Omental fat pad (tissue), 4 donors: ENCODE results near the gene TWNK. TPM values are rescaled to one million over a fixed set of nuclear protein-coding genes. Genes with fewer than 3 reads are reported as not detected.
A peak's percentile ranks its signal among the peaks of the same experiment; 100 is the strongest.

ENCODE experiments used
- ATAC-seq: fragments of 150-250 bp; one replicate; pipeline ENCODE4 v1.9.1; 2016; ENCODE audit warnings: mild to moderate bottlenecking, moderate library complexity; ENCODE audit not compliant: low FRiP score
- DNase-seq: peaks from one replicate; pipeline ENCODE4 v3.0.0-alpha.2; 2019; ENCODE audit warnings: low spot score
- CTCF ChIP-seq, 3 donors: fragments of 450-650 bp; IDR thresholded peaks; one replicate each; pipeline ENCODE4 v1.5.1; 2016 to 2017; ENCODE audit warnings: antibody characterized with exemption in 3 of 3, mild to moderate bottlenecking in 3 of 3, moderate library complexity in 2 of 3
- total RNA-seq, 4 donors: library from RNA; depleted of rRNA; stranded (reverse); fragments of >200 nt; gene quantifications; one replicate each; pipeline ENCODE4 v1.1.0, GENCODE V29; 2016

The TWNK gene
- total RNA-seq, 4 donors from 2014 or later, result 4.6 to 20.8 (median 6.9) TPM

- no peak for DNase-seq
- no peak for ATAC-seq
- no peak for TF ChIP-seq CTCF (IDR thresholded peaks at IDR 0.05)
Measured at GRCh38 chr10:101000127-101000914, 13.0 kb downstream of the TWNK start.

DNA sequence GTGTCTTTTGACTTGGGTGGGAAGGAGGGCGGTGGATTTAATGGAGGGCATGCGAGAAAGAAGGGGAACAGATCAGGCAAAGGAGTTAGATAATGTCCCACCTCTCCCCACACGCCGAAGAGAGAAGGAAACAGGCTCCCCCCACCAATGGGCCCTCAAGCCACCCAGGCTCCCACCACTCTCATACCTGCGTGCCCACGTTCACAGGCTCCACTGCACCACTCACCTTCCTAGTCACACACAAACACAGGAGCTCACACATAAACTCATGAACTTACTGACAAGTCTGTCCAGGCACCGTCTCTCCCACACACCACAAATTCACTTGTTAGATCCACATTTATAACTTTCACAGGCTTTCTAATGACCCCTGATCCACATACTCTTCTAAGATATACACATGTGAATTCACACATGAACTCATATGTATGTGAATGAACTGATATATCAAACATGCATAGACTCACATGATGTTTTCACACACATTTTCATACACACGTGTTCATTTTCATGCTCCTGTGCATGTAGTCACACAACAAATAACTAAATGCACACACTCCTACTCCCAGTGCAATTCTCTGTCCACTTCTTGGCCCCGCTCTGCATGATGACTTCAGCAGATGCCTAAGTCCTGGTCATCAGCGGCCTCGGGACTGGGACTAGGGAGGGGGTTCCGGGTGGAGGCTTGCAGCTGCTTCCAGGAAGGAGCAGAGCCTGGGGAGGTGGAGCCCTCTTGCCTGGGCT, 13.7 kb downstream of the TWNK start:
- TF ChIP-seq CTCF (IDR thresholded peaks at IDR 0.05), result no peak
- ATAC-seq, result peak; percentile 37
- peak; percentile 71 for DNase-seq

- no peak for ATAC-seq
- TF ChIP-seq CTCF (IDR thresholded peaks at IDR 0.05), result no peak
- no peak for DNase-seq
Measured at GRCh38 chr10:101001659-101002035, 14.3 kb downstream of the TWNK start.

DNA sequence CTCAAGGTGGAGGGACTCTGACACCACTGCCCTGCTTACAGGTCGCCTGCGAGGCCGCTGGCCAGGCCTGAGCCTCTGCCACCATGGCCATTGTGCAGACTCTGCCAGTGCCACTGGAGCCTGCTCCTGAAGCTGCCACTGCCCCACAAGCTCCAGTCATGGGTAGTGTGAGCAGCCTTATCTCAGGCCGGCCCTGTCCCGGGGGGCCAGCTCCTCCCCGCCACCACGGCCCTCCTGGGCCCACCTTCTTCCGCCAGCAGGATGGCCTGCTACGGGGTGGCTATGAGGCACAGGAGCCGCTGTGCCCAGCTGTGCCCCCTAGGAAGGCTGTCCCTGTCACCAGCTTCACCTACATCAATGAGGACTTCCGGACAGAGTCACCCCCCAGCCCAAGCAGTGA, 15.1 kb downstream of the TWNK start:
- no peak for TF ChIP-seq CTCF (IDR thresholded peaks at IDR 0.05)

DNA sequence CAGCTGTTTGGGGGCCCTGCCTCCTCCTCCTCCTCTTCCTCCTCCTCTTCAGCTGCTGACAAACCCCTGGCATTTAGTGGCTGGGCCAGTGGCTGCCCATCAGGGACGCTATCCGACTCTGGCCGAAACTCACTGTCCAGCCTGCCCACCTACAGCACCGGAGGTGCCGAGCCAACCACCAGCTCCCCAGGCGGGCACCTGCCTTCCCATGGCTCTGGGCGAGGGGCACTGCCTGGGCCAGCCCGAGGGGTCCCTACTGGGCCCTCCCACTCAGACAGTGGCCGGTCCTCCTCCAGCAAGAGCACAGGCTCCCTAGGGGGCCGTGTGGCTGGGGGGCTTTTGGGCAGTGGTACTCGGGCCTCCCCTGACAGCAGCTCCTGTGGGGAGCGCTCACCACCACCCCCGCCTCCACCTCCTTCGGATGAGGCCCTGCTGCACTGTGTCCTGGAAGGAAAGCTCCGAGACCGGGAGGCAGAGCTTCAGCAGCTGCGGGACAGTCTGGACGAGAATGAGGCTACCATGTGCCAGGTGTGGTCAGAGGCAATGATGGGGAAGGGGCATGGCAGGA, 16.4 kb downstream of the TWNK start:
- TF ChIP-seq CTCF (IDR thresholded peaks at IDR 0.05), result no peak
- ATAC-seq, result no peak
- no peak for DNase-seq

More for the DNA sequence above, 15.1 kb downstream of the TWNK start:
- ATAC-seq (no peak), DNase-seq (no peak)

- ATAC-seq (no peak), DNase-seq (no peak)
- TF ChIP-seq CTCF (IDR thresholded peaks at IDR 0.05), result no peak
Measured at GRCh38 chr10:101005361-101005760, 18.0 kb downstream of the TWNK start.
